Loucy (cell line): ENCODE results near the gene CARS2.

Experiments used
- CTCF ChIP-seq: fragments of 200-600 bp; sonication (generic); conservative IDR thresholded peaks from 2 replicates; pipeline ENCODE4 v1.5.1; 2014; ENCODE audit warnings: mild to moderate bottlenecking, antibody characterized with exemption, low read length
- EZH2phosphoT487 ChIP-seq: fragments of 200-600 bp; IDR thresholded peaks from 2 replicates; pipeline ENCODE4 v1.6.1; 2018; ENCODE audit warnings: antibody characterized with exemption, mild to moderate bottlenecking, moderate library complexity, borderline replicate concordance

- TF ChIP-seq CTCF (no peak), EZH2phosphoT487 (no peak)
Measured at GRCh38 chr13:110600261-110600819, 105.6 kb downstream of the CARS2 start.
